ENCODE data around the gene OLFM1.

GRCh38 chr9:135045928-135046738 is 41.3 kb upstream of the OLFM1 start:
- no peak for TF ChIP-seq YY1 (IDR thresholded peaks at IDR 0.05)
- TF ChIP-seq, protein P1, sequence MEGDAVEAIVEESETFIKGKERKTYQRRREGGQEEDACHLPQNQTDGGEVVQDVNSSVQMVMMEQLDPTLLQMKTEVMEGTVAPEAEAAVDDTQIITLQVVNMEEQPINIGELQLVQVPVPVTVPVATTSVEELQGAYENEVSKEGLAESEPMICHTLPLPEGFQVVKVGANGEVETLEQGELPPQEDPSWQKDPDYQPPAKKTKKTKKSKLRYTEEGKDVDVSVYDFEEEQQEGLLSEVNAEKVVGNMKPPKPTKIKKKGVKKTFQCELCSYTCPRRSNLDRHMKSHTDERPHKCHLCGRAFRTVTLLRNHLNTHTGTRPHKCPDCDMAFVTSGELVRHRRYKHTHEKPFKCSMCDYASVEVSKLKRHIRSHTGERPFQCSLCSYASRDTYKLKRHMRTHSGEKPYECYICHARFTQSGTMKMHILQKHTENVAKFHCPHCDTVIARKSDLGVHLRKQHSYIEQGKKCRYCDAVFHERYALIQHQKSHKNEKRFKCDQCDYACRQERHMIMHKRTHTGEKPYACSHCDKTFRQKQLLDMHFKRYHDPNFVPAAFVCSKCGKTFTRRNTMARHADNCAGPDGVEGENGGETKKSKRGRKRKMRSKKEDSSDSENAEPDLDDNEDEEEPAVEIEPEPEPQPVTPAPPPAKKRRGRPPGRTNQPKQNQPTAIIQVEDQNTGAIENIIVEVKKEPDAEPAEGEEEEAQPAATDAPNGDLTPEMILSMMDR (IDR thresholded peaks at IDR 0.05; ENCODE audit: low read depth, low read length, missing input control) = no peak

Data from liver (tissue), 2 donors.